ENCODE results near the gene RNF215. TPM values are rescaled to one million over a fixed set of nuclear protein-coding genes. Genes with fewer than 3 reads are reported as not detected.

RNF215 gene
- total and polyA plus RNA-seq, 2 of the 13 experiments (the other 11 are each of a cell fraction or from before 2014, with no cell fraction given), result 5.3 to 6.1 TPM

GRCh38 chr22:30425616-30426387, 38.6 kb upstream of the RNF215 start, which contains the start of gene MTFP1 (continued):
- no peak for TF ChIP-seq ZNF34 (CRISPR knock-in tag; IDR thresholded peaks at IDR 0.05; ENCODE audit: borderline replicate concordance)
- TF ChIP-seq ZNF329 (CRISPR knock-in tag; IDR thresholded peaks at IDR 0.05; ENCODE audit: low read depth), result no peak
- no peak for TF ChIP-seq POGK (CRISPR knock-in tag; conservative IDR thresholded peaks at IDR 0.05)
- peak; percentile 69; the same call in 1 of the 2 replicates for TF ChIP-seq ZKSCAN8 (CRISPR knock-in tag; IDR thresholded peaks at IDR 0.05; ENCODE audit: borderline replicate concordance)
- TF ChIP-seq TMF1 (CRISPR knock-in tag; IDR thresholded peaks at IDR 0.05; ENCODE audit: low read depth), result 0 out of 2 replicates have a peak, but pooled peaks have one; percentile 45
- TF ChIP-seq ZBTB7B (CRISPR knock-in tag; IDR thresholded peaks at IDR 0.05), result peak; percentile 78; the same call in 1 of the 2 replicates
- TF ChIP-seq, protein P1, sequence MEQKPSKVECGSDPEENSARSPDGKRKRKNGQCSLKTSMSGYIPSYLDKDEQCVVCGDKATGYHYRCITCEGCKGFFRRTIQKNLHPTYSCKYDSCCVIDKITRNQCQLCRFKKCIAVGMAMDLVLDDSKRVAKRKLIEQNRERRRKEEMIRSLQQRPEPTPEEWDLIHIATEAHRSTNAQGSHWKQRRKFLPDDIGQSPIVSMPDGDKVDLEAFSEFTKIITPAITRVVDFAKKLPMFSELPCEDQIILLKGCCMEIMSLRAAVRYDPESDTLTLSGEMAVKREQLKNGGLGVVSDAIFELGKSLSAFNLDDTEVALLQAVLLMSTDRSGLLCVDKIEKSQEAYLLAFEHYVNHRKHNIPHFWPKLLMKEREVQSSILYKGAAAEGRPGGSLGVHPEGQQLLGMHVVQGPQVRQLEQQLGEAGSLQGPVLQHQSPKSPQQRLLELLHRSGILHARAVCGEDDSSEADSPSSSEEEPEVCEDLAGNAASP (CRISPR knock-in tag; IDR thresholded peaks at IDR 0.05; ENCODE audit: borderline replicate concordance), result peak; percentile 52
- TF ChIP-seq SMAD3 (CRISPR knock-in tag; IDR thresholded peaks at IDR 0.05), result peak; percentile 36; the same call in 1 of the 2 replicates
- 0 out of 2 replicates have a peak, but pooled peaks have one; percentile 30 for TF ChIP-seq ZNF337 (CRISPR knock-in tag; IDR thresholded peaks at IDR 0.05; ENCODE audit: borderline replicate concordance, low read depth)
- TF ChIP-seq TFAP4 (IDR thresholded peaks at IDR 0.05; ENCODE audit: borderline replicate concordance, low read depth), result peak; percentile 28; the same call in 1 of the 2 replicates
- no peak for TF ChIP-seq ZNF512 (CRISPR knock-in tag; IDR thresholded peaks at IDR 0.05)
- TF ChIP-seq ZNF496 (CRISPR knock-in tag; IDR thresholded peaks at IDR 0.05; ENCODE audit: insufficient replicate concordance), result no peak
- TF ChIP-seq, protein P2, sequence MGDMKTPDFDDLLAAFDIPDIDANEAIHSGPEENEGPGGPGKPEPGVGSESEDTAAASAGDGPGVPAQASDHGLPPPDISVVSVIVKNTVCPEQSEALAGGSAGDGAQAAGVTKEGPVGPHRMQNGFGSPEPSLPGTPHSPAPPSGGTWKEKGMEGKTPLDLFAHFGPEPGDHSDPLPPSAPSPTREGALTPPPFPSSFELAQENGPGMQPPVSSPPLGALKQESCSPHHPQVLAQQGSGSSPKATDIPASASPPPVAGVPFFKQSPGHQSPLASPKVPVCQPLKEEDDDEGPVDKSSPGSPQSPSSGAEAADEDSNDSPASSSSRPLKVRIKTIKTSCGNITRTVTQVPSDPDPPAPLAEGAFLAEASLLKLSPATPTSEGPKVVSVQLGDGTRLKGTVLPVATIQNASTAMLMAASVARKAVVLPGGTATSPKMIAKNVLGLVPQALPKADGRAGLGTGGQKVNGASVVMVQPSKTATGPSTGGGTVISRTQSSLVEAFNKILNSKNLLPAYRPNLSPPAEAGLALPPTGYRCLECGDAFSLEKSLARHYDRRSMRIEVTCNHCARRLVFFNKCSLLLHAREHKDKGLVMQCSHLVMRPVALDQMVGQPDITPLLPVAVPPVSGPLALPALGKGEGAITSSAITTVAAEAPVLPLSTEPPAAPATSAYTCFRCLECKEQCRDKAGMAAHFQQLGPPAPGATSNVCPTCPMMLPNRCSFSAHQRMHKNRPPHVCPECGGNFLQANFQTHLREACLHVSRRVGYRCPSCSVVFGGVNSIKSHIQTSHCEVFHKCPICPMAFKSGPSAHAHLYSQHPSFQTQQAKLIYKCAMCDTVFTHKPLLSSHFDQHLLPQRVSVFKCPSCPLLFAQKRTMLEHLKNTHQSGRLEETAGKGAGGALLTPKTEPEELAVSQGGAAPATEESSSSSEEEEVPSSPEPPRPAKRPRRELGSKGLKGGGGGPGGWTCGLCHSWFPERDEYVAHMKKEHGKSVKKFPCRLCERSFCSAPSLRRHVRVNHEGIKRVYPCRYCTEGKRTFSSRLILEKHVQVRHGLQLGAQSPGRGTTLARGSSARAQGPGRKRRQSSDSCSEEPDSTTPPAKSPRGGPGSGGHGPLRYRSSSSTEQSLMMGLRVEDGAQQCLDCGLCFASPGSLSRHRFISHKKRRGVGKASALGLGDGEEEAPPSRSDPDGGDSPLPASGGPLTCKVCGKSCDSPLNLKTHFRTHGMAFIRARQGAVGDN (CRISPR knock-in tag; IDR thresholded peaks at IDR 0.05), result peak; percentile 89
- TF ChIP-seq TEAD3 (CRISPR knock-in tag; optimal IDR thresholded peaks at IDR 0.05; ENCODE audit: borderline replicate concordance), result peak; percentile 34
- peak; percentile 9; the same call in 1 of the 2 replicates for TF ChIP-seq ZNF768 (CRISPR knock-in tag; IDR thresholded peaks at IDR 0.05)
- TF ChIP-seq TP53 (CRISPR knock-in tag; conservative IDR thresholded peaks at IDR 0.05), result no peak
- TF ChIP-seq ARHGAP35 (CRISPR knock-in tag; IDR thresholded peaks at IDR 0.05; ENCODE audit: borderline replicate concordance), result 0 out of 2 replicates have a peak, but pooled peaks have one; percentile 70
- peak; percentile 56; the same call in 1 of the 2 replicates for TF ChIP-seq ZBTB7A (CRISPR knock-in tag; IDR thresholded peaks at IDR 0.05)
